HG03196 (cell line): ENCODE data around the gene CMYA5.
"Not testable (repeated sequence)": the region's sequence is repeated elsewhere in the genome, so short reads cannot be mapped to it uniquely, and the experiment has no call there.

Source experiments
- ATAC-seq: cut with Tn5 transposase; IDR thresholded peaks from one replicate; pipeline ENCODE4 v1.9.1; 2021; ENCODE audit not compliant: unreplicated experiment

The CMYA5 gene

GRCh38 chr5:79746642-79747569 lies 57.3 kb downstream of the CMYA5 start:
- ATAC-seq, result no peak

GRCh38 chr5:79750611-79751510 lies 61.2 kb downstream of the CMYA5 start:
- no peak for ATAC-seq

- ATAC-seq, result no peak
These were observed 63.5 kb downstream of the CMYA5 start for GRCh38 chr5:79753092-79753491.

GRCh38 chr5:79753877-79754645 lies 64.4 kb downstream of the CMYA5 start:
- ATAC-seq, result no peak

GRCh38 chr5:79754865-79755555 lies 65.4 kb downstream of the CMYA5 start:
- no peak for ATAC-seq

- no peak for ATAC-seq
These were observed 66.4 kb downstream of the CMYA5 start for GRCh38 chr5:79756076-79756475.

- no peak for ATAC-seq
These were observed 69.8 kb downstream of the CMYA5 start for GRCh38 chr5:79759436-79759835.

GRCh38 chr5:79759848-79760247 lies 70.2 kb downstream of the CMYA5 start:
- no peak for ATAC-seq

- no peak for ATAC-seq
These were observed 73.3 kb downstream of the CMYA5 start for GRCh38 chr5:79762929-79763328.

- not testable (repeated sequence) for ATAC-seq
These were observed 74.5 kb downstream of the CMYA5 start for GRCh38 chr5:79764147-79764546.

- no peak for ATAC-seq
These were observed 81.8 kb downstream of the CMYA5 start for GRCh38 chr5:79771387-79771786.

GRCh38 chr5:79772651-79773050 lies 83.0 kb downstream of the CMYA5 start:
- ATAC-seq, result no peak

- ATAC-seq, result no peak
These were observed 84.0 kb downstream of the CMYA5 start for GRCh38 chr5:79773612-79774011.

- ATAC-seq, result no peak
These were observed 84.7 kb downstream of the CMYA5 start for GRCh38 chr5:79774171-79774854.

- ATAC-seq, result no peak
These were observed 85.2 kb downstream of the CMYA5 start for GRCh38 chr5:79774855-79775237.

GRCh38 chr5:79784741-79785140 lies 95.1 kb downstream of the CMYA5 start:
- ATAC-seq, result not testable (repeated sequence)

- no peak for ATAC-seq
These were observed 96.3 kb downstream of the CMYA5 start for GRCh38 chr5:79785983-79786382.

GRCh38 chr5:79787448-79787847 lies 97.8 kb downstream of the CMYA5 start:
- ATAC-seq, result no peak

- ATAC-seq, result no peak
These were observed 102.2 kb downstream of the CMYA5 start for GRCh38 chr5:79791843-79792242.

- no peak for ATAC-seq
These were observed 102.8 kb downstream of the CMYA5 start for GRCh38 chr5:79792463-79792862.
